ENCODE data around the gene MAP3K13. TPM values are rescaled to one million over a fixed set of nuclear protein-coding genes. Genes with fewer than 3 reads are reported as not detected.

Gene MAP3K13
- total and polyA plus RNA-seq, 2 of the 13 experiments (the other 11 are each of a cell fraction or from before 2014, with no cell fraction given): 24.2 to 26.5 TPM

- no peak for TF ChIP-seq LRRFIP1 (CRISPR knock-in tag; conservative IDR thresholded peaks at IDR 0.05)
- TF ChIP-seq PAF1 (CRISPR knock-in tag; IDR thresholded peaks at IDR 0.05): no peak
- TF ChIP-seq ZSCAN5A (CRISPR knock-in tag; IDR thresholded peaks at IDR 0.05; ENCODE audit: borderline replicate concordance): no peak
- TF ChIP-seq ZNF12 (CRISPR knock-in tag; IDR thresholded peaks at IDR 0.05): no peak
Observed at GRCh38 chr3:185403002-185403401, 40.1 kb downstream of the MAP3K13 start (continued).

DNA sequence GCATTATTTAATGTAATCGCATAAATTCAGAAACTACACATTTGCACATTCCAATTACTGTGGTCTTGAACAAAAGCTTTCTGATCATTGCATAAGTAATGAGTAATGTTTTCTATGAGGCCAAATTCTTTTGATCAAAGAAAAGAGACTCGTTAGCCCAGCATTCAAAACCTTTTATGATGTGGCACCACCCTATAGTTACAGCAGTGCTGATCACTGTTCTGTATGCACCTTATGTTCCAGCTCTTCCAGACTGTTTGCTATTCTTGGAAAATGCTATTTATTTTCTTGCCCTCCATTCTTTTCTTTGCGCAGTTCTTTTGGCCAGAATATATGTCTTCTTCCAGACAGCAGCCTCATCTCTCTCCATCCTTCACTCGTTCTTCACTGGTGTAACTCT, 42.3 kb downstream of the MAP3K13 start:
- no peak overlapping the region for H2AFZ ChIP-seq (ENCODE audit: low read length)
- FAIRE-seq: no peak
- peaks cover 9% of the 10 kb centered on the region for H3K79me2 ChIP-seq (ENCODE audit: insufficient read depth, low read length)
- DNase-seq (ENCODE audit: low spot score): no peak
- WGBS (ENCODE audit: low lambda C conversion rate): 98% methylated on average over 4 of the region's 4 CpGs
- H4K20me1 ChIP-seq (ENCODE audit: insufficient read depth, low read length): peaks cover 3% of the 10 kb centered on the region; the same call in 1 of the 2 replicates
- no peak overlapping the region for H3K4me3 ChIP-seq (replicated peaks in 1 of 3; ENCODE audit: insufficient read depth in 1 of 3, low read depth in 2 of 3, low read length in 3 of 3)
- no peaks in the 10 kb centered on the region for H3K9me3 ChIP-seq (ENCODE audit: low read length)
- H3K9ac ChIP-seq (ENCODE audit: insufficient read depth, low read depth, low read length): no peak overlapping the region
- intact Hi-C loops (cut with micrococcal nuclease; ENCODE audit: unreplicated experiment) (no loop called here), in situ Hi-C loops (cut with HindIII; ENCODE audit: extremely low pct_ligation_motif_present, low pct_unique_long_range_greater_than_20kb) (no loop called here)
- no peaks in the 10 kb centered on the region for H3K4me1 ChIP-seq (ENCODE audit: insufficient read depth, low read length)
- ChIA-PET CTCF (ENCODE audit: low intra/inter-chr PET ratio, low total read pairs) (no interaction called here), POLR2A (no interaction called here)
- no peak for ATAC-seq
- H3K27me3 ChIP-seq (ENCODE audit: control insufficient read depth in 1 of 2, insufficient read depth in 2 of 2, low read length in 2 of 2): no peaks in the 10 kb centered on the region
- no peak overlapping the region for H3K4me2 ChIP-seq (ENCODE audit: low read depth, low read length)
- no peak for TF ChIP-seq ZNF816 (CRISPR knock-in tag; IDR thresholded peaks at IDR 0.05; ENCODE audit: borderline replicate concordance)
- no peak for TF ChIP-seq NBN (conservative IDR thresholded peaks at IDR 0.05)
- no peak for TF ChIP-seq EEA1 (CRISPR knock-in tag; IDR thresholded peaks at IDR 0.05; ENCODE audit: borderline replicate concordance)
- no peak for TF ChIP-seq HNRNPLL (IDR thresholded peaks at IDR 0.05; ENCODE audit: low read depth, low read length, poor library complexity, severe bottlenecking)
- no peak for TF ChIP-seq ZSCAN31 (CRISPR knock-in tag; IDR thresholded peaks at IDR 0.05; ENCODE audit: low read depth)
- no peak for TF ChIP-seq ZNF569 (CRISPR knock-in tag; IDR thresholded peaks at IDR 0.05; ENCODE audit: borderline replicate concordance)
- TF ChIP-seq AGO2 (optimal IDR thresholded peaks at IDR 0.05; ENCODE audit: low read depth, low read length): no peak
- no peak for TF ChIP-seq ZSCAN22 (CRISPR knock-in tag; IDR thresholded peaks at IDR 0.05)
- no peak for TF ChIP-seq IRX3 (CRISPR knock-in tag; IDR thresholded peaks at IDR 0.05; ENCODE audit: borderline replicate concordance, low read depth)
- TF ChIP-seq SAP130 (CRISPR knock-in tag; IDR thresholded peaks at IDR 0.05; ENCODE audit: low read depth): no peak
- no peak for TF ChIP-seq RNF219 (CRISPR knock-in tag; IDR thresholded peaks at IDR 0.05)
- no peak for TF ChIP-seq GZF1 (CRISPR knock-in tag; IDR thresholded peaks at IDR 0.05)
- no TSS peak for BruUV-seq (replicated peaks)
- H3K27ac ChIP-seq (ENCODE audit: extremely low read length, insufficient read depth, low read length): no peak overlapping the region
- no peaks in the 10 kb centered on the region; a peak in 1 of 5 replicates for H3K36me3 ChIP-seq (replicated peaks in 1 of 2; ENCODE audit: control insufficient read depth in 1 of 2, insufficient read depth in 2 of 2, low read length in 2 of 2)

Data from HepG2 (cell line).